HG03175 (cell line): Measurements from ENCODE around the gene CNIH4.
"Not testable (repeated sequence)": the region's sequence is repeated elsewhere in the genome, so short reads cannot be mapped to it uniquely, and the experiment has no call there.

Experiments
- ATAC-seq: cut with Tn5 transposase; IDR thresholded peaks from one replicate; pipeline ENCODE4 v1.9.1; 2021; ENCODE audit warnings: mild to moderate bottlenecking, moderate library complexity; ENCODE audit not compliant: unreplicated experiment

The CNIH4 gene

GRCh38 chr1:224392411-224393249 is 36.0 kb downstream of the CNIH4 start:
- ATAC-seq, result no peak

GRCh38 chr1:224393294-224393693 is 36.6 kb downstream of the CNIH4 start:
- no peak for ATAC-seq

- no peak for ATAC-seq
Measured at GRCh38 chr1:224399887-224400286, 43.2 kb downstream of the CNIH4 start.

- no peak for ATAC-seq
Measured at GRCh38 chr1:224402472-224403036, 45.9 kb downstream of the CNIH4 start.

GRCh38 chr1:224404916-224405603 is 48.4 kb downstream of the CNIH4 start:
- ATAC-seq, result no peak

- ATAC-seq, result no peak
Measured at GRCh38 chr1:224405604-224405970, 48.9 kb downstream of the CNIH4 start.

- ATAC-seq, result no peak
Measured at GRCh38 chr1:224406216-224406615, 49.5 kb downstream of the CNIH4 start.

- no peak for ATAC-seq
Measured at GRCh38 chr1:224407571-224408293, 51.1 kb downstream of the CNIH4 start.

- ATAC-seq, result no peak
Measured at GRCh38 chr1:224408294-224408590, 51.6 kb downstream of the CNIH4 start.

- no peak for ATAC-seq
Measured at GRCh38 chr1:224411766-224412165, 55.1 kb downstream of the CNIH4 start.

- ATAC-seq, result no peak
Measured at GRCh38 chr1:224420106-224420505, 63.4 kb downstream of the CNIH4 start.

GRCh38 chr1:224425279-224425884 is 68.7 kb downstream of the CNIH4 start:
- ATAC-seq, result no peak

GRCh38 chr1:224426869-224427268 is 70.2 kb downstream of the CNIH4 start:
- ATAC-seq, result not testable (repeated sequence)

- ATAC-seq, result no peak
Measured at GRCh38 chr1:224427346-224427745, 70.7 kb downstream of the CNIH4 start.

GRCh38 chr1:224428713-224429112 is 72.0 kb downstream of the CNIH4 start:
- not testable (repeated sequence) for ATAC-seq
